ENCODE data around the gene RHOJ. TPM values are rescaled to one million over a fixed set of nuclear protein-coding genes. Genes with fewer than 3 reads are reported as not detected.
A peak's percentile ranks its signal among the peaks of the same experiment; 100 is the strongest.

RHOJ gene
- polyA plus RNA-seq, 3 donors from 2014 or later = not detected

- no peak overlapping the region for H3K4me3 Mint-ChIP-seq
- DNase-seq = peak in 1 of 3 donors; percentile 10
- no peak overlapping the region for H3K27ac Mint-ChIP-seq
- H3K27me3 Mint-ChIP-seq (ENCODE audit: low read depth in 3 of 3) = peaks cover 0 to 2% (median 2%) of the 10 kb centered on the region in 3 donors
- H3K9me3 Mint-ChIP-seq = no peaks in the 10 kb centered on the region
- H3K36me3 Mint-ChIP-seq = no peaks in the 10 kb centered on the region
- H3K4me1 Mint-ChIP-seq = no peaks in the 10 kb centered on the region
Measured at GRCh38 chr14:63282997-63283883, 79.0 kb downstream of the RHOJ start.

DNA sequence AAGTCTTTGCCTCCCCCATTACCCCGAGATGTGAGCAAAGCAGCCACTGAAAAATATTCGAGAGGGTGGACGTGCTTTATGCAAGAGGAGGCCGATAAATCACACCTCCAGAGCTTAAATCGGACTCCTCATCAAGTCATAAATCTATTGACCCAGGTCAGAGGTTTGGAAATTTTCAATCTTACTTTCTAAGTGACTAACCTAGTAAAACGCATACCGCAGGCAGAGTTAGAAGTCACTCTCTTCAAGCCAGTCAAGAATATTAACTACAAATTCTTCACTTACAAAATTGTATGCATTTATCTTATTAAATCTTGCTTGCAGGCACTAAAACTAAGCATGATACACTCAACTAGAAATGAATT, 79.6 kb downstream of the RHOJ start:
- Mint-ChIP-seq H3K36me3 (no peaks in the 10 kb centered on the region), H3K27me3 (ENCODE audit: low read depth in 3 of 3) (peaks cover 0 to 2% (median 2%) of the 10 kb centered on the region in 3 donors), H3K4me1 (no peaks in the 10 kb centered on the region), H3K27ac (no peak overlapping the region), H3K4me3 (no peak overlapping the region), H3K9me3 (no peaks in the 10 kb centered on the region)
- DNase-seq = no peak

- Mint-ChIP-seq H3K4me3 (no peak overlapping the region), H3K36me3 (no peaks in the 10 kb centered on the region), H3K4me1 (no peaks in the 10 kb centered on the region), H3K9me3 (no peaks in the 10 kb centered on the region), H3K27ac (no peak overlapping the region), H3K27me3 (ENCODE audit: low read depth in 3 of 3) (peaks cover 0 to under 1% (median 0%) of the 10 kb centered on the region in 3 donors)
- DNase-seq = no peak
Measured at GRCh38 chr14:63286071-63286470, 81.8 kb downstream of the RHOJ start.

- Mint-ChIP-seq H3K27me3 (ENCODE audit: low read depth in 3 of 3) (peaks cover 0 to 2% (median 0%) of the 10 kb centered on the region in 3 donors), H3K36me3 (no peaks in the 10 kb centered on the region), H3K9me3 (no peaks in the 10 kb centered on the region), H3K27ac (no peak overlapping the region), H3K4me3 (no peak overlapping the region), H3K4me1 (no peaks in the 10 kb centered on the region)
- DNase-seq = no peak
Measured at GRCh38 chr14:63287666-63288483, 83.6 kb downstream of the RHOJ start.

DNA sequence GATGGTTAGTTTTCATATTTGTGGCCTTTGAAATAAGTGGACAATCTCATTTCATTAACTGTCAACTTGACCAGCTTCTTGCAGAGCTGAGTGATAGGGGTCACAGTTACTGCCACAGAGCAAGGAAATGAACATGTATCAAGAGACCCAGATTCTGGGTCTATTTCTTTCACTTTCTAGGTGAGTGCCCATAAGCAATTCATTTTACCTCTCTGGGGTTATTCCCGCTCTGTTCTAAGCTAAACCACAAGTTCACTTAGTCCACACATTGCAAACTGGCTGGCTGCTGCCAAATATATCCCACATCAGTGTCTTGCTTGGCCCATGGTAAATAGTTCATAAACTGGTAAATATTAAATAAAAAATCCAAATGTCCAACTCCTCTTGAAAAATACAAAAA, 84.6 kb downstream of the RHOJ start:
- no peak overlapping the region for H3K27ac Mint-ChIP-seq
- H3K9me3 Mint-ChIP-seq = no peaks in the 10 kb centered on the region
- no peaks in the 10 kb centered on the region for H3K4me1 Mint-ChIP-seq
- no peak overlapping the region for H3K4me3 Mint-ChIP-seq
- no peak for DNase-seq
- H3K27me3 Mint-ChIP-seq (ENCODE audit: low read depth in 3 of 3) = peaks cover 0 to 2% (median 0%) of the 10 kb centered on the region in 3 donors
- no peaks in the 10 kb centered on the region for H3K36me3 Mint-ChIP-seq

- H3K4me1 Mint-ChIP-seq = peaks cover 4 to 9% of the 10 kb centered on the region in 2 donors
- no peak for DNase-seq
- no peaks in the 10 kb centered on the region for H3K36me3 Mint-ChIP-seq
- no peak overlapping the region for H3K4me3 Mint-ChIP-seq
- H3K9me3 Mint-ChIP-seq = no peaks in the 10 kb centered on the region
- peaks cover 0 to 2% (median 0%) of the 10 kb centered on the region in 3 donors for H3K27me3 Mint-ChIP-seq (ENCODE audit: low read depth in 3 of 3)
- H3K27ac Mint-ChIP-seq = no peak overlapping the region
Measured at GRCh38 chr14:63290741-63291430, 86.6 kb downstream of the RHOJ start.

DNA sequence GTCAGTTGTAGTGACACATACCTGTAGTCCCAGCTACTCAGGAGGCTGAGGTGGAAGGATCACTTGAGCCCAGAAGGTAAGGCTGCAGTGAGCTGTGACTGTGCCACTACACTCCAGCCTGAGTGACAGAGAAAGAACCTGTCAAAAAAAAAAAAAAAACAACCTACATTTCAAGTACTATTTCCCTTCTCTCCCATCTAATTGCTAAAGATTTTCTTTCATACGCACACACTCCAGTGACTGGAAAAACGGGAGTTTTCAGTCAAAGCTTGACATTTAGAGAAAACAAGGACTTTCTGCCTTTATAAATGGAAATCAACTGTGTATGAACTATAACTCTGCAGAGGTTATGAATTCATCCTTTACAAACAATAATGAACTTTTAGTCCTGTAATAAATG, 88.6 kb downstream of the RHOJ start:
- Mint-ChIP-seq H3K9me3 (no peaks in the 10 kb centered on the region), H3K4me1 (peaks cover 4 to 10% of the 10 kb centered on the region in 2 donors), H3K27me3 (ENCODE audit: low read depth in 3 of 3) (peaks cover 0 to 2% (median 0%) of the 10 kb centered on the region in 3 donors), H3K27ac (no peak overlapping the region), H3K4me3 (no peak overlapping the region), H3K36me3 (no peaks in the 10 kb centered on the region)
- DNase-seq = no peak

- Mint-ChIP-seq H3K27me3 (ENCODE audit: low read depth in 3 of 3) (peaks cover 0 to 2% (median 0%) of the 10 kb centered on the region in 3 donors), H3K27ac (peak overlapping the region in 5 of 6 donors; percentile 11 to 68 (median 57)), H3K36me3 (no peaks in the 10 kb centered on the region), H3K4me1 (peaks cover 14 to 31% of the 10 kb centered on the region in 2 donors), H3K9me3 (no peaks in the 10 kb centered on the region), H3K4me3 (peak overlapping the region in 4 of 5 donors; percentile 6 to 69 (median 58))
- no peak for DNase-seq
Measured at GRCh38 chr14:63295231-63295685, 91.0 kb downstream of the RHOJ start.

DNA sequence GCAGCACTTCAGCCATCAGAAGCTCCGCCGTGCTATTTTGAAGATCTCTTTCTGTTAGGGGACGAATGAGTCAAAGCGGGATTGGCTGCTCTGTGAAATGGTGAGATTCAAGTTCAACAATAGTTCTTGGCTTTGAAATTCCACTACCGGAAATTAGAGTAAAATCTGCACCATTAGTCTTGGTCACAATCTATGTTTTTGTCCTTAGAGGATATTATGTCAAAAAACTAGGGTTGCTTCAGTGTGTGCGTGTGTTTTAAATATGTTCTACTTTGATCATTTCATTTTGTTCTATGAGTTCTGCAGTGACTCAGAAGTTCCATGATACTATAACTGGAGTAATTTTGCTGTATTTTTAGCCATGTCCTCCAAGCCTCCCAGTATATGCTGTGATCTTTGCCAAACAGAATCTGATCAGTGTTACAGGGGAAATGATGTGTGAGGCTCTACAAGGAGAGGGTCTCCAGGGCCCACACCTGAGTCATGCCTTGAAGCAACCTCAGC, 91.9 kb downstream of the RHOJ start:
- Mint-ChIP-seq H3K27me3 (ENCODE audit: low read depth in 3 of 3) (peaks cover 0 to 2% (median 0%) of the 10 kb centered on the region in 3 donors), H3K27ac (peak overlapping the region in 1 of 6 donors; percentile 24), H3K4me3 (peak overlapping the region in 1 of 5 donors; percentile 69), H3K36me3 (no peaks in the 10 kb centered on the region), H3K4me1 (peaks cover 14 to 31% of the 10 kb centered on the region in 2 donors), H3K9me3 (no peaks in the 10 kb centered on the region)
- DNase-seq = no peak

- Mint-ChIP-seq H3K4me3 (no peak overlapping the region), H3K9me3 (no peaks in the 10 kb centered on the region), H3K36me3 (no peaks in the 10 kb centered on the region), H3K27ac (no peak overlapping the region), H3K27me3 (ENCODE audit: low read depth in 3 of 3) (peaks cover 0 to 3% (median 0%) of the 10 kb centered on the region in 3 donors), H3K4me1 (peaks cover 14 to 31% of the 10 kb centered on the region in 2 donors)
- no peak for DNase-seq
Measured at GRCh38 chr14:63297372-63298063, 93.3 kb downstream of the RHOJ start.

- Mint-ChIP-seq H3K27me3 (ENCODE audit: low read depth in 3 of 3) (peaks cover 0 to 7% (median 3%) of the 10 kb centered on the region in 3 donors), H3K9me3 (no peaks in the 10 kb centered on the region), H3K4me3 (peak overlapping the region; percentile 11 to 74 (median 54)), H3K4me1 (peaks cover 14 to 31% of the 10 kb centered on the region in 2 donors), H3K36me3 (no peaks in the 10 kb centered on the region), H3K27ac (peak overlapping the region in 4 of 6 donors; percentile 9 to 61 (median 34))
- no peak for DNase-seq
Measured at GRCh38 chr14:63299351-63300110, 95.3 kb downstream of the RHOJ start.

- H3K27ac Mint-ChIP-seq = no peak overlapping the region
- H3K36me3 Mint-ChIP-seq = no peaks in the 10 kb centered on the region
- H3K27me3 Mint-ChIP-seq (ENCODE audit: low read depth in 3 of 3) = peaks cover 0 to 7% (median 3%) of the 10 kb centered on the region in 3 donors
- DNase-seq = no peak
- peaks cover 10 to 23% of the 10 kb centered on the region in 2 donors for H3K4me1 Mint-ChIP-seq
- H3K9me3 Mint-ChIP-seq = no peaks in the 10 kb centered on the region
- no peak overlapping the region for H3K4me3 Mint-ChIP-seq
Measured at GRCh38 chr14:63300854-63301253, 96.6 kb downstream of the RHOJ start.
